Endodermal cell (in vitro differentiated cells): ENCODE results near the gene MADD. TPM values are rescaled to one million over a fixed set of nuclear protein-coding genes. Genes with fewer than 3 reads are reported as not detected.
A peak's percentile ranks its signal among the peaks of the same experiment; 100 is the strongest.

Experiments
- DNase-seq: peaks from one replicate; pipeline ENCODE4 v3.0.0-alpha.2; 2017
- H3K27ac ChIP-seq: 2 replicates; pipeline ENCODE4 v1.5.1; 2013; ENCODE audit warnings: mild to moderate bottlenecking, low read depth, low read length, moderate library complexity
- H3K27me3 ChIP-seq: 2 replicates; pipeline ENCODE4 v1.6.1; 2013; ENCODE audit warnings: mild to moderate bottlenecking, low read length, moderate library complexity; ENCODE audit not compliant: insufficient read depth, control insufficient read depth, poor library complexity, severe bottlenecking
- H3K36me3 ChIP-seq: 2 replicates; pipeline ENCODE4 v1.7.0; 2013; ENCODE audit warnings: mild to moderate bottlenecking, low read length, moderate library complexity; ENCODE audit not compliant: control insufficient read depth, insufficient read depth
- H3K4me1 ChIP-seq: one replicate; pipeline ENCODE4 v1.7.0; 2013; ENCODE audit warnings: low read length; ENCODE audit not compliant: control insufficient read depth, insufficient read depth
- H3K4me3 ChIP-seq: 2 replicates; pipeline ENCODE4 v1.5.1; 2013; ENCODE audit warnings: mild to moderate bottlenecking, low read length, moderate library complexity
- H3K9ac ChIP-seq: 2 replicates; pipeline ENCODE4 v1.6.1; 2013; ENCODE audit warnings: mild to moderate bottlenecking, low read length, moderate library complexity; ENCODE audit not compliant: poor library complexity, severe bottlenecking; ENCODE audit errors: extremely low read depth
- H3K9me3 ChIP-seq: 2 replicates; pipeline ENCODE4 v1.6.1; 2013; ENCODE audit warnings: mild to moderate bottlenecking, low read length, moderate library complexity; ENCODE audit not compliant: control insufficient read depth
- H3K27ac Mint-ChIP-seq: 2 replicates; pipeline ENCODE4 v1.8.0; 2020; ENCODE audit warnings: mixed read lengths
- H3K27me3 Mint-ChIP-seq: 2 replicates; pipeline ENCODE4 v1.8.0; 2021; ENCODE audit warnings: mild to moderate bottlenecking, mixed read lengths; ENCODE audit not compliant: insufficient read depth
- H3K36me3 Mint-ChIP-seq: 2 replicates; pipeline ENCODE4 v1.8.0; 2020; ENCODE audit warnings: low read depth, mixed read lengths
- H3K4me1 Mint-ChIP-seq: 2 replicates; pipeline ENCODE4 v1.8.0; 2020; ENCODE audit warnings: mixed read lengths
- H3K4me3 Mint-ChIP-seq: 2 replicates; pipeline ENCODE4 v1.8.0; 2020; ENCODE audit warnings: mild to moderate bottlenecking, moderate library complexity, mixed read lengths
- H3K9me3 Mint-ChIP-seq: 2 replicates; pipeline ENCODE4 v1.8.0; 2020; ENCODE audit warnings: mild to moderate bottlenecking, mixed read lengths
- CTCF ChIP-seq: fragments of 200-600 bp; sonication (generic); conservative IDR thresholded peaks from 2 replicates; pipeline ENCODE4 v1.5.0; 2021; ENCODE audit warnings: antibody characterized with exemption, mild to moderate bottlenecking
- WGBS, 2 experiments: methylation state at CpG; one replicate each; pipeline versions ENCODE4 v1.1.5 to v1.1.7; 2013; ENCODE audit warnings: missing lambda C conversion rate in 2 of 2, mixed read lengths in 1 of 2; ENCODE audit not compliant: insufficient coverage in 1 of 2, insufficient read length in 1 of 2; 5-methylcytosine and 5-hydroxymethylcytosine counted together
- total RNA-seq, 2 donors: library from RNA; stranded (reverse); fragmentation: NEBNext Ultra II Directional in 1 of 2; extraction: Animal tissue kit (Norgen Biotek cat#: 25700) in 1 of 2; gene quantifications; 2 replicates in 1 of 2; 3 replicates in 1 of 2; pipeline ENCODE4 v1.2.1, GENCODE V29; 2021

Gene MADD
- total RNA-seq, 2 donors from 2014 or later, result 30.2 to 36.0 TPM

GRCh38 chr11:47352556-47352955 is 82.6 kb downstream of the MADD start, which contains the start of gene MYBPC3:
MYBPC3 (minus strand) TSS chr11:47352702; CDS start chr11:47352647, 55 bp downstream.
- Mint-ChIP-seq H3K36me3 (no peaks in the 10 kb centered on the region), H3K27me3 (no peaks in the 10 kb centered on the region), H3K27ac (no peak within 1 kb of the TSS), H3K4me1 (peaks cover 16% of the 10 kb centered on the region), H3K9me3 (no peaks in the 10 kb centered on the region), H3K4me3 (no peak within 1 kb of the TSS)
- peaks cover 6% of the 10 kb centered on the region for H3K4me1 ChIP-seq
- no peak for DNase-seq
- H3K4me3 ChIP-seq, result no peak within 1 kb of the TSS
- H3K27ac ChIP-seq, result no peak within 1 kb of the TSS
- no peaks in the 10 kb centered on the region for H3K36me3 ChIP-seq
- 89 to 92% methylated on average over 4 to 5 of the region's 5 CpGs for WGBS, 2 experiments
- peaks cover 9% of the 10 kb centered on the region for H3K9me3 ChIP-seq
- H3K9ac ChIP-seq, result no peak within 1 kb of the TSS
- H3K27me3 ChIP-seq, result no peaks in the 10 kb centered on the region
- no peak for TF ChIP-seq CTCF

GRCh38 chr11:47353978-47354774 is 84.2 kb downstream of the MADD start:
- H3K4me1 Mint-ChIP-seq, result peaks cover 14% of the 10 kb centered on the region
- 94 to 96% methylated on average over 15 of the region's 15 CpGs for WGBS, 2 experiments
- no peaks in the 10 kb centered on the region for H3K9me3 Mint-ChIP-seq
- Histone ChIP-seq H3K9me3 (peaks cover 9% of the 10 kb centered on the region), H3K27ac (no peak overlapping the region), H3K4me1 (peaks cover 6% of the 10 kb centered on the region), H3K36me3 (no peaks in the 10 kb centered on the region), H3K9ac (no peak overlapping the region), H3K27me3 (no peaks in the 10 kb centered on the region), H3K4me3 (no peak overlapping the region)
- H3K27ac Mint-ChIP-seq, result peak overlapping the region; percentile 16
- peak; percentile 42 for DNase-seq
- H3K4me3 Mint-ChIP-seq, result no peak overlapping the region
- H3K27me3 Mint-ChIP-seq, result no peaks in the 10 kb centered on the region
- no peak for TF ChIP-seq CTCF
- no peaks in the 10 kb centered on the region for H3K36me3 Mint-ChIP-seq

- Histone ChIP-seq H3K36me3 (no peaks in the 10 kb centered on the region), H3K27ac (no peak overlapping the region), H3K4me1 (peaks cover 6% of the 10 kb centered on the region), H3K9ac (no peak overlapping the region), H3K4me3 (no peak overlapping the region), H3K27me3 (no peaks in the 10 kb centered on the region), H3K9me3 (peaks cover 9% of the 10 kb centered on the region)
- Mint-ChIP-seq H3K4me1 (peaks cover 12% of the 10 kb centered on the region), H3K27me3 (no peaks in the 10 kb centered on the region), H3K4me3 (no peak overlapping the region), H3K9me3 (no peaks in the 10 kb centered on the region), H3K27ac (no peak overlapping the region), H3K36me3 (no peaks in the 10 kb centered on the region)
- no peak for TF ChIP-seq CTCF
- no peak for DNase-seq
- WGBS, 2 experiments, result 7% methylated on average over 30 of the region's 32 CpGs; no CpG with 5 or more reads in 1 of the 2 experiments
Measured at GRCh38 chr11:47354913-47355282, 85.0 kb downstream of the MADD start.
